H9 (cell line): ENCODE results near the gene SPTBN4. TPM values are rescaled to one million over a fixed set of nuclear protein-coding genes. Genes with fewer than 3 reads are reported as not detected.
A peak's percentile ranks its signal among the peaks of the same experiment; 100 is the strongest.

Source experiments
- DNase-seq: peaks from one replicate; pipeline ENCODE4 v3.0.0-alpha.2; 2017
- H2AFZ ChIP-seq: one replicate; pipeline ENCODE4 v1.6.1; 2013; ENCODE audit warnings: mild to moderate bottlenecking, low read length, control low read depth, moderate library complexity
- H2AK5ac ChIP-seq: 2 replicates; pipeline ENCODE4 v1.6.1; 2013; ENCODE audit warnings: low read length, control low read depth, mixed read lengths; ENCODE audit not compliant: insufficient read length
- H2BK120ac ChIP-seq: one replicate; pipeline ENCODE4 v1.6.1; 2013; ENCODE audit warnings: low read depth, mild to moderate bottlenecking, low read length, control low read depth, inconsistent platforms; ENCODE audit not compliant: poor library complexity, severe bottlenecking
- H2BK12ac ChIP-seq: 2 replicates; pipeline ENCODE4 v1.6.1; 2013; ENCODE audit warnings: low read length, control low read depth, mixed read lengths, low read depth; ENCODE audit not compliant: insufficient read length
- H2BK15ac ChIP-seq: 2 replicates; pipeline ENCODE4 v1.6.1; 2013; ENCODE audit warnings: low read depth, low read length, control low read depth
- H2BK20ac ChIP-seq: one replicate; pipeline ENCODE4 v1.6.1; 2013; ENCODE audit warnings: low read depth, mild to moderate bottlenecking, low read length, control low read depth, inconsistent platforms; ENCODE audit not compliant: poor library complexity, severe bottlenecking
- H2BK5ac ChIP-seq: 2 replicates; pipeline ENCODE4 v1.6.1; 2013; ENCODE audit warnings: low read length, control low read depth, mixed read lengths; ENCODE audit not compliant: insufficient read length
- H3K14ac ChIP-seq: 2 replicates; pipeline ENCODE4 v1.6.1; 2013; ENCODE audit warnings: low read length, control low read depth; ENCODE audit not compliant: insufficient read depth
- H3K18ac ChIP-seq: 2 replicates; pipeline ENCODE4 v1.6.1; 2013; ENCODE audit warnings: low read depth, mild to moderate bottlenecking, mixed read lengths, low read length, control low read depth; ENCODE audit not compliant: insufficient read length
- H3K23ac ChIP-seq: 2 replicates; pipeline ENCODE4 v1.6.1; 2013; ENCODE audit warnings: low read length, control low read depth, mixed read lengths, low read depth; ENCODE audit not compliant: insufficient read length
- H3K23me2 ChIP-seq: 2 replicates; pipeline ENCODE4 v1.6.1; 2013; ENCODE audit warnings: low read depth, mild to moderate bottlenecking, mixed read lengths, low read length, control low read depth; ENCODE audit not compliant: insufficient read length, poor library complexity, severe bottlenecking
- H3K27ac ChIP-seq: 2 replicates; pipeline ENCODE4 v1.5.1; 2013; ENCODE audit warnings: low read length, control low read depth, mixed read lengths, low read depth; ENCODE audit not compliant: insufficient read length
- H3K27me3 ChIP-seq: 2 replicates; pipeline ENCODE4 v1.6.1; 2013; ENCODE audit warnings: low read length, control low read depth, inconsistent platforms; ENCODE audit not compliant: insufficient read depth
- H3K4ac ChIP-seq: 2 replicates; pipeline ENCODE4 v1.6.1; 2013; ENCODE audit warnings: low read depth, mild to moderate bottlenecking, control low read depth, inconsistent platforms, low read length, moderate library complexity
- H3K4me1 ChIP-seq: 2 replicates; pipeline ENCODE4 v1.6.1; 2013; ENCODE audit warnings: low read length, control low read depth, inconsistent platforms; ENCODE audit not compliant: insufficient read depth
- H3K4me2 ChIP-seq: 2 replicates; pipeline ENCODE4 v1.6.1; 2013; ENCODE audit warnings: low read length, control low read depth, mixed read lengths; ENCODE audit not compliant: insufficient read length, insufficient read depth
- H3K56ac ChIP-seq: 2 replicates; pipeline ENCODE4 v1.6.1; 2013; ENCODE audit warnings: low read depth, mild to moderate bottlenecking, mixed read lengths, low read length, control low read depth; ENCODE audit not compliant: insufficient read length
- H3K79me1 ChIP-seq: 2 replicates; pipeline ENCODE4 v1.6.1; 2013; ENCODE audit warnings: low read depth, mild to moderate bottlenecking, moderate library complexity, low read length, control low read depth, inconsistent platforms; ENCODE audit not compliant: insufficient read depth, poor library complexity, severe bottlenecking
- H3K79me2 ChIP-seq: 2 replicates; pipeline ENCODE4 v1.6.1; 2013; ENCODE audit warnings: low read length, control low read depth, inconsistent platforms; ENCODE audit not compliant: insufficient read depth
- H3K9ac ChIP-seq: 2 replicates; pipeline ENCODE4 v1.6.1; 2013; ENCODE audit warnings: low read length, control low read depth, mixed read lengths; ENCODE audit not compliant: insufficient read length; ENCODE audit errors: extremely low read depth
- H3K9me3 ChIP-seq: one replicate; pipeline ENCODE4 v1.6.1; 2013; ENCODE audit warnings: low read depth, low read length, inconsistent platforms; ENCODE audit not compliant: control insufficient read depth
- H3T11ph ChIP-seq: one replicate; pipeline ENCODE4 v1.6.1; 2013; ENCODE audit warnings: mild to moderate bottlenecking, low read length, control low read depth, inconsistent platforms
- H4K20me1 ChIP-seq: one replicate; pipeline ENCODE4 v1.6.1; 2013; ENCODE audit not compliant: control insufficient read depth, insufficient read length, insufficient read depth
- H4K5ac ChIP-seq: 2 replicates; pipeline ENCODE4 v1.6.1; 2013; ENCODE audit warnings: low read depth, mild to moderate bottlenecking, mixed read lengths, low read length, control low read depth; ENCODE audit not compliant: insufficient read length
- H4K8ac ChIP-seq: replicated peaks from 2 replicates; pipeline ENCODE4 v1.6.1; 2013; ENCODE audit warnings: low read length, control low read depth, mixed read lengths, low read depth; ENCODE audit not compliant: insufficient read length
- H4K91ac ChIP-seq: 2 replicates; pipeline ENCODE4 v1.6.1; 2013; ENCODE audit warnings: low read depth, mild to moderate bottlenecking, moderate library complexity, mixed read lengths, low read length, control low read depth; ENCODE audit not compliant: insufficient read length
- H3K27ac Mint-ChIP-seq, 3 experiments: 2 replicates in 2 of 3; 3 replicates in 1 of 3; pipeline ENCODE4 v1.8.0; 2020 to 2021; ENCODE audit warnings: mixed read lengths in 3 of 3, mild to moderate bottlenecking in 1 of 3, moderate library complexity in 1 of 3
- H3K27me3 Mint-ChIP-seq: 2 replicates; pipeline ENCODE4 v1.8.0; 2021; ENCODE audit warnings: low read depth, mild to moderate bottlenecking, moderate library complexity, mixed read lengths
- H3K36me3 Mint-ChIP-seq, 3 experiments: 2 replicates in 2 of 3; 3 replicates in 1 of 3; pipeline ENCODE4 v1.8.0; 2020 to 2021; ENCODE audit warnings: low read depth in 3 of 3, mixed read lengths in 3 of 3; ENCODE audit not compliant: insufficient read depth in 1 of 3
- H3K4me1 Mint-ChIP-seq, 2 experiments: 2 replicates each; pipeline ENCODE4 v1.8.0; 2020; ENCODE audit warnings: mixed read lengths in 2 of 2
- H3K4me3 Mint-ChIP-seq, 2 experiments: 2 replicates in 1 of 2; 3 replicates in 1 of 2; pipeline ENCODE4 v1.8.0; 2020 to 2021; ENCODE audit warnings: mild to moderate bottlenecking in 2 of 2, mixed read lengths in 2 of 2, moderate library complexity in 1 of 2
- H3K9me3 Mint-ChIP-seq, 2 experiments: 2 replicates in 1 of 2; 3 replicates in 1 of 2; pipeline ENCODE4 v1.8.0; 2020; ENCODE audit warnings: mild to moderate bottlenecking in 2 of 2, mixed read lengths in 2 of 2, moderate library complexity in 1 of 2
- CTCF ChIP-seq: fragments of 200-600 bp; sonication (generic); conservative IDR thresholded peaks from 3 replicates; pipeline ENCODE4 v1.8.0; 2021; ENCODE audit warnings: antibody characterized with exemption, mild to moderate bottlenecking
- WGBS: extraction: QIAGEN DNeasy Blood & Tissue Kit; methylation state at CpG from one replicate; pipeline ENCODE4 v1.1.7; 2013; ENCODE audit warnings: missing lambda C conversion rate, low lambda C conversion rate, mixed read lengths; ENCODE audit not compliant: insufficient read length; ENCODE audit errors: extremely low coverage; 5-methylcytosine and 5-hydroxymethylcytosine counted together
- total RNA-seq: library from RNA; stranded (reverse); gene quantifications from 2 replicates; pipeline ENCODE4 v1.2.1, GENCODE V29; 2021

Gene SPTBN4
- total RNA-seq, 1 experiment from 2014 or later: 2.9 TPM

GRCh38 chr19:40549007-40549708 lies 82.4 kb downstream of the SPTBN4 start:
- no peaks in the 10 kb centered on the region for H3K79me1 ChIP-seq
- H3K27ac ChIP-seq: no peak overlapping the region
- no peak overlapping the region for H3K14ac ChIP-seq
- no peaks in the 10 kb centered on the region for H3K9me3 ChIP-seq
- H3K27ac Mint-ChIP-seq: no peak overlapping the region; a peak in 1 of 7 replicates
- H2AK5ac ChIP-seq: no peak overlapping the region
- no peak overlapping the region for H3T11ph ChIP-seq
- H3K27me3 ChIP-seq: peaks cover 4% of the 10 kb centered on the region; the same call in 1 of the 2 replicates
- H3K79me2 ChIP-seq: no peaks in the 10 kb centered on the region
- H3K9ac ChIP-seq: no peak overlapping the region
- H3K23ac ChIP-seq: no peak overlapping the region
- no CpG with 5 or more reads among the region's 43 CpGs for WGBS
- H4K91ac ChIP-seq: no peak overlapping the region
- no peak overlapping the region for H2BK120ac ChIP-seq
- H2BK15ac ChIP-seq: no peak overlapping the region
- H3K4ac ChIP-seq: no peak overlapping the region
- peaks cover 10 to 23% of the 10 kb centered on the region in 2 experiments for H3K4me1 Mint-ChIP-seq
- peaks cover 11 to 13% of the 10 kb centered on the region in 2 experiments; a peak in 4 of 5 replicates for H3K9me3 Mint-ChIP-seq
- H3K56ac ChIP-seq: no peak overlapping the region
- H3K4me2 ChIP-seq: peak overlapping the region; percentile 42
- H2BK20ac ChIP-seq: no peak overlapping the region
- no peak overlapping the region for H4K8ac ChIP-seq
- DNase-seq: peak; percentile 96
- H3K27me3 Mint-ChIP-seq: peaks cover 65% of the 10 kb centered on the region
- no peak overlapping the region for H2BK12ac ChIP-seq
- no peak overlapping the region for H3K18ac ChIP-seq
- peaks cover 0 to 1% (median 0%) of the 10 kb centered on the region in 3 experiments; a peak in 1 of 7 replicates for H3K36me3 Mint-ChIP-seq
- no peaks in the 10 kb centered on the region for H3K4me1 ChIP-seq
- peak; percentile 69 for TF ChIP-seq CTCF
- peak overlapping the region; percentile 57 to 79 for H3K4me3 Mint-ChIP-seq
- H4K5ac ChIP-seq: no peak overlapping the region
- no peak overlapping the region for H2AFZ ChIP-seq
- peaks cover 4% of the 10 kb centered on the region for H3K23me2 ChIP-seq
- no peaks in the 10 kb centered on the region for H4K20me1 ChIP-seq
- no peak overlapping the region for H2BK5ac ChIP-seq
